HEK293 (cell line): ENCODE data around the gene NR4A3.

ENCODE experiments used
- CTCF ChIA-PET: fragments of 350-600 bp; formaldehyde crosslinking; extraction: SDS; loops from one replicate; lab custom pipeline; 2021; ENCODE audit warnings: antibody characterized with exemption; lab: Yijun Ruan, JAX
- POLR2A ChIA-PET: fragments of 300-600 bp; formaldehyde crosslinking; extraction: SDS; loops from one replicate; lab custom pipeline; 2020; ENCODE audit warnings: antibody characterized with exemption, inconsistent platforms; lab: Yijun Ruan, JAX
- H3K27ac ChIP-seq: fragments of 200-500 bp; sonication (Bioruptor generic); 2 replicates; pipeline ENCODE4 v1.5.1; 2014; ENCODE audit warnings: low read depth, low read length, control low read depth, inconsistent platforms; ENCODE audit errors: extremely low read depth
- H3K36me3 ChIP-seq, 2 experiments: fragments of 200-500 bp in 1 of 2; sonication (Bioruptor generic) in 1 of 2; 1 replicate in 1 of 2; 2 replicates in 1 of 2; pipeline ENCODE4 v1.5.1; 2014 to 2017; ENCODE audit warnings: inconsistent platforms in 2 of 2, low read length in 2 of 2; ENCODE audit not compliant: control insufficient read depth in 2 of 2, insufficient read depth in 1 of 2
- H3K4me1 ChIP-seq: fragments of 200-500 bp; sonication (Bioruptor generic); 2 replicates; pipeline ENCODE4 v1.5.1; 2014; ENCODE audit warnings: mild to moderate bottlenecking, low read length, inconsistent platforms; ENCODE audit not compliant: control insufficient read depth, insufficient read depth
- H3K4me3 ChIP-seq: 2 replicates; pipeline ENCODE4 v1.5.1; 2011; ENCODE audit warnings: low read depth, mild to moderate bottlenecking, control low read depth, low read length, moderate library complexity
- H3K9me3 ChIP-seq: fragments of 200-500 bp; sonication (Bioruptor generic); 2 replicates; pipeline ENCODE4 v1.5.1; 2014; ENCODE audit warnings: low read depth, low read length, inconsistent platforms; ENCODE audit not compliant: control insufficient read depth, insufficient read depth
- AEBP2 ChIP-seq: fragments of 450-650 bp; formaldehyde crosslinking; IDR thresholded peaks from 2 replicates; pipeline ENCODE4 v1.5.1; 2016; ENCODE audit warnings: missing biosample characterization, missing genetic modification characterization, borderline replicate concordance
- GLIS1 ChIP-seq: fragments of 450-650 bp; formaldehyde crosslinking; IDR thresholded peaks from 2 replicates; pipeline ENCODE4 v1.5.1; 2016; ENCODE audit warnings: missing biosample characterization, missing genetic modification characterization
- KLF10 ChIP-seq: fragments of 450-650 bp; IDR thresholded peaks from 2 replicates; pipeline ENCODE4 v1.5.1; 2018; ENCODE audit warnings: missing biosample characterization, mild to moderate bottlenecking, missing genetic modification characterization
- OSR2 ChIP-seq: fragments of 450-650 bp; formaldehyde crosslinking; IDR thresholded peaks from 2 replicates; pipeline ENCODE4 v1.5.1; 2016; ENCODE audit warnings: missing biosample characterization, missing genetic modification characterization
- OVOL3 ChIP-seq: fragments of 450-650 bp; formaldehyde crosslinking; IDR thresholded peaks from 2 replicates; pipeline ENCODE4 v1.5.1; 2016; ENCODE audit warnings: missing biosample characterization, missing genetic modification characterization
- PRDM6 ChIP-seq: fragments of 450-650 bp; formaldehyde crosslinking; IDR thresholded peaks from 2 replicates; pipeline ENCODE4 v1.5.1; 2017; ENCODE audit warnings: missing biosample characterization, missing genetic modification characterization
- RBAK ChIP-seq: fragments of 450-650 bp; formaldehyde crosslinking; IDR thresholded peaks from 2 replicates; pipeline ENCODE4 v1.5.1; 2016; ENCODE audit warnings: missing biosample characterization, missing genetic modification characterization
- SP2 ChIP-seq: fragments of 450-650 bp; formaldehyde crosslinking; IDR thresholded peaks from 2 replicates; pipeline ENCODE4 v1.5.1; 2016; ENCODE audit warnings: missing biosample characterization, missing genetic modification characterization
- ZBTB21 ChIP-seq: fragments of 450-650 bp; formaldehyde crosslinking; IDR thresholded peaks from 2 replicates; pipeline ENCODE4 v1.5.1; 2017; ENCODE audit warnings: missing biosample characterization, missing genetic modification characterization
- ZFP3 ChIP-seq: fragments of 450-650 bp; formaldehyde crosslinking; IDR thresholded peaks from 2 replicates; pipeline ENCODE4 v1.5.1; 2016; ENCODE audit warnings: low read depth, missing biosample characterization, missing genetic modification characterization
- ZIC2 ChIP-seq: fragments of 450-650 bp; formaldehyde crosslinking; IDR thresholded peaks from 2 replicates; pipeline ENCODE4 v1.5.1; 2016; ENCODE audit warnings: missing biosample characterization, missing genetic modification characterization
- ZNF148 ChIP-seq: fragments of 450-650 bp; formaldehyde crosslinking; IDR thresholded peaks from 2 replicates; pipeline ENCODE4 v1.5.0; 2017; ENCODE audit warnings: missing biosample characterization, missing genetic modification characterization, borderline replicate concordance
- ZNF174 ChIP-seq: fragments of 450-650 bp; formaldehyde crosslinking; IDR thresholded peaks from 2 replicates; pipeline ENCODE4 v1.5.0; 2017; ENCODE audit warnings: missing biosample characterization, mild to moderate bottlenecking, missing genetic modification characterization
- ZNF391 ChIP-seq: fragments of 450-650 bp; formaldehyde crosslinking; IDR thresholded peaks from 2 replicates; pipeline ENCODE4 v1.5.1; 2016; ENCODE audit warnings: low read depth, missing biosample characterization, missing genetic modification characterization, borderline replicate concordance
- ZNF394 ChIP-seq: fragments of 450-650 bp; formaldehyde crosslinking; IDR thresholded peaks from 2 replicates; pipeline ENCODE4 v1.5.1; 2016; ENCODE audit warnings: missing biosample characterization, missing genetic modification characterization, mild to moderate bottlenecking, moderate library complexity, borderline replicate concordance
- ZNF433 ChIP-seq: fragments of 450-650 bp; formaldehyde crosslinking; IDR thresholded peaks from 2 replicates; pipeline ENCODE4 v1.5.1; 2016; ENCODE audit warnings: missing biosample characterization, missing genetic modification characterization, low read depth
- ZNF501 ChIP-seq: fragments of 450-650 bp; formaldehyde crosslinking; IDR thresholded peaks from 2 replicates; pipeline ENCODE4 v1.5.1; 2016; ENCODE audit warnings: missing biosample characterization, missing genetic modification characterization
- ZNF549 ChIP-seq: fragments of 450-650 bp; IDR thresholded peaks from 2 replicates; pipeline ENCODE4 v1.5.1; 2018; ENCODE audit warnings: missing biosample characterization, missing genetic modification characterization, mild to moderate bottlenecking, inconsistent platforms, moderate library complexity
- ZNF580 ChIP-seq: fragments of 450-650 bp; formaldehyde crosslinking; IDR thresholded peaks from 2 replicates; pipeline ENCODE4 v1.5.1; 2016; ENCODE audit warnings: missing biosample characterization, missing genetic modification characterization
- ZNF624 ChIP-seq: fragments of 450-650 bp; formaldehyde crosslinking; IDR thresholded peaks from 2 replicates; pipeline ENCODE4 v1.5.1; 2017; ENCODE audit warnings: missing biosample characterization, missing genetic modification characterization
- ZNF707 ChIP-seq: fragments of 450-650 bp; formaldehyde crosslinking; IDR thresholded peaks from 2 replicates; pipeline ENCODE4 v1.5.1; 2016; ENCODE audit warnings: missing biosample characterization, missing genetic modification characterization
- ZNF76 ChIP-seq: fragments of 450-650 bp; formaldehyde crosslinking; IDR thresholded peaks from 2 replicates; pipeline ENCODE4; 2016; ENCODE audit warnings: low read depth, missing biosample characterization, missing genetic modification characterization, borderline replicate concordance
- ZNF830 ChIP-seq: fragments of 450-650 bp; IDR thresholded peaks from 2 replicates; pipeline ENCODE4 v1.5.0; 2018; ENCODE audit warnings: missing biosample characterization, missing genetic modification characterization, low read depth, mild to moderate bottlenecking, moderate library complexity
- TF ChIP-seq, protein P1 (sequence below): fragments of 450-650 bp; formaldehyde crosslinking; IDR thresholded peaks from 2 replicates; pipeline ENCODE4 v1.5.1; 2017; ENCODE audit warnings: missing biosample characterization, missing genetic modification characterization

Gene NR4A3

DNA sequence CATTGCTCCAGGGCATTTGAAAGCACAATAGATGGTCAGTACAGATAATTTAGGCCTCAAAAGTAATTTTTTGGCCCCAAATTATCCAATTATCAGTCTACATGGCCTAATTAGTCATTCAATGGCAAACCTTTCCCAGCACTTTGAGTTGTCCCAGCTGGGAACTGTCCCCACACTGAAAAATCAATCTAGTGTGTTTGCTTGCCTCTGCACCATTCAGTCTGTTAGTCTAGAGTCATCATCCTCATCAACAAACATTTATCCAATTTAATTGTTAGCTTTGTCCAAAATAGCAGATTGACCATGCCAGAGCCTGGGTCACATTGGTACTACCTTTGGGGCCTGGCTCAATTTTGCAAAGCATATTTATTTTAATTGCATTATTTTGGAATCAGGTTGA is 13.9 kb downstream of the NR4A3 start (continued):
- TF ChIP-seq ZNF394 (tag by site-specific recombination) (no peak), ZNF707 (no peak), ZNF148 (no peak), ZFP3 (tag by site-specific recombination) (no peak), ZNF391 (tag by site-specific recombination) (no peak), AEBP2 (tag by site-specific recombination) (no peak), ZNF830 (tag by site-specific recombination) (no peak), ZNF624 (no peak), ZNF174 (no peak), ZNF501 (no peak)

GRCh38 chr9:99840072-99840471 is 18.4 kb downstream of the NR4A3 start:
- TF ChIP-seq ZNF549 (tag by site-specific recombination) (no peak), OVOL3 (tag by site-specific recombination) (no peak), OSR2 (tag by site-specific recombination) (no peak), ZIC2 (tag by site-specific recombination) (peak; percentile 24; the same call in 1 of the 2 replicates), ZNF76 (tag by site-specific recombination) (no peak)
- ChIA-PET CTCF (interaction anchor here (0.7 kb wide), 2 partner anchors 105 to 653 kb away, joined by 3 to 4 read pairs; no protein-coding TSS in a partner anchor), POLR2A (no interaction called here)
- no peak overlapping the region for H3K4me3 ChIP-seq
- H3K27ac ChIP-seq, result no peak overlapping the region
- H3K4me1 ChIP-seq, result no peaks in the 10 kb centered on the region
- H3K36me3 ChIP-seq, result no peaks in the 10 kb centered on the region
- no peaks in the 10 kb centered on the region for H3K9me3 ChIP-seq

GRCh38 chr9:99845063-99845462 is 23.4 kb downstream of the NR4A3 start:
- POLR2A ChIA-PET, result no interaction called here
- H3K36me3 ChIP-seq, result no peaks in the 10 kb centered on the region
- H3K4me3 ChIP-seq, result no peak overlapping the region
- H3K4me1 ChIP-seq, result no peaks in the 10 kb centered on the region
- CTCF ChIA-PET, result interaction anchor here (0.8 to 1.2 kb wide), 2 partner anchors 12 to 21 kb away, joined by 3 to 5 read pairs; no protein-coding TSS in a partner anchor
- no peak overlapping the region for H3K27ac ChIP-seq
- no peaks in the 10 kb centered on the region for H3K9me3 ChIP-seq
- no peak for TF ChIP-seq SP2
- no peak for TF ChIP-seq GLIS1
- TF ChIP-seq, protein P1, sequence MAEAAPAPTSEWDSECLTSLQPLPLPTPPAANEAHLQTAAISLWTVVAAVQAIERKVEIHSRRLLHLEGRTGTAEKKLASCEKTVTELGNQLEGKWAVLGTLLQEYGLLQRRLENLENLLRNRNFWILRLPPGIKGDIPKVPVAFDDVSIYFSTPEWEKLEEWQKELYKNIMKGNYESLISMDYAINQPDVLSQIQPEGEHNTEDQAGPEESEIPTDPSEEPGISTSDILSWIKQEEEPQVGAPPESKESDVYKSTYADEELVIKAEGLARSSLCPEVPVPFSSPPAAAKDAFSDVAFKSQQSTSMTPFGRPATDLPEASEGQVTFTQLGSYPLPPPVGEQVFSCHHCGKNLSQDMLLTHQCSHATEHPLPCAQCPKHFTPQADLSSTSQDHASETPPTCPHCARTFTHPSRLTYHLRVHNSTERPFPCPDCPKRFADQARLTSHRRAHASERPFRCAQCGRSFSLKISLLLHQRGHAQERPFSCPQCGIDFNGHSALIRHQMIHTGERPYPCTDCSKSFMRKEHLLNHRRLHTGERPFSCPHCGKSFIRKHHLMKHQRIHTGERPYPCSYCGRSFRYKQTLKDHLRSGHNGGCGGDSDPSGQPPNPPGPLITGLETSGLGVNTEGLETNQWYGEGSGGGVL, result no peak
- no peak for TF ChIP-seq ZBTB21 (tag by site-specific recombination)
- no peak for TF ChIP-seq ZNF433 (tag by site-specific recombination)
- TF ChIP-seq KLF10, result no peak
- TF ChIP-seq PRDM6 (tag by site-specific recombination), result no peak
- no peak for TF ChIP-seq RBAK (tag by site-specific recombination)
- no peak for TF ChIP-seq ZNF580 (tag by site-specific recombination)
